Endothelial cell of umbilical vein (primary cell): Measurements from ENCODE around the gene ST6GALNAC6.

Experiments used
- CTCF ChIP-seq, 2 donors: IDR thresholded peaks; 1 replicate in 1 of 2; 2 replicates in 1 of 2; pipeline ENCODE4 v1.5.1; 2011; ENCODE audit warnings: low read length in 2 of 2, mild to moderate bottlenecking in 2 of 2, moderate library complexity in 2 of 2, control low read depth in 1 of 2, inconsistent platforms in 1 of 2, low read depth in 1 of 2; ENCODE audit not compliant: insufficient read depth in 1 of 2; ENCODE audit errors: extremely low read depth in 1 of 2
- EZH2 ChIP-seq: IDR thresholded peaks from 2 replicates; pipeline ENCODE4 v1.6.1; 2012; ENCODE audit warnings: borderline replicate concordance, low read depth, mild to moderate bottlenecking, moderate library complexity, low read length, inconsistent platforms; ENCODE audit not compliant: severe bottlenecking
- FOS ChIP-seq: IDR thresholded peaks from 2 replicates; pipeline ENCODE4 v1.6.1; 2011; ENCODE audit warnings: mild to moderate bottlenecking, low read length, moderate library complexity, borderline replicate concordance; ENCODE audit not compliant: insufficient read depth
- GATA2 ChIP-seq: IDR thresholded peaks from 2 replicates; pipeline ENCODE4 v1.7.0; 2011; ENCODE audit warnings: low read depth, mild to moderate bottlenecking, moderate library complexity, mixed read lengths, low read length; ENCODE audit not compliant: insufficient read length, insufficient read depth
- JUN ChIP-seq: IDR thresholded peaks from 2 replicates; pipeline ENCODE4 v1.6.1; 2011; ENCODE audit warnings: borderline replicate concordance, low read depth; ENCODE audit not compliant: insufficient read length, insufficient read depth
- MAX ChIP-seq: IDR thresholded peaks from 2 replicates; pipeline ENCODE4 v1.6.1; 2011; ENCODE audit not compliant: insufficient read depth, insufficient read length
- MYC ChIP-seq: IDR thresholded peaks from one replicate; pipeline ENCODE4 v1.6.1; 2011; ENCODE audit warnings: mild to moderate bottlenecking, low read depth, low read length
- POLR2A ChIP-seq: IDR thresholded peaks from 2 replicates; pipeline ENCODE4 v1.6.1; 2012; ENCODE audit warnings: low read depth, mild to moderate bottlenecking, control low read depth, low read length
- POLR2AphosphoS5 ChIP-seq: IDR thresholded peaks from 2 replicates; pipeline ENCODE4 v1.6.1; 2012; ENCODE audit warnings: low read depth, mild to moderate bottlenecking, control low read depth, low read length, moderate library complexity; ENCODE audit not compliant: insufficient read depth

- TF ChIP-seq POLR2A (no peak), CTCF (IDR thresholded peaks at IDR 0.05; ENCODE audit: extremely low read depth in 1 of 2, insufficient read depth in 1 of 2, low read depth in 1 of 2, low read length in 2 of 2) (no peak), MAX (no peak), JUN (no peak), POLR2AphosphoS5 (no peak), MYC (no peak), EZH2 (no peak), GATA2 (no peak), FOS (no peak)
These were observed 37.6 kb upstream of the ST6GALNAC6 start for GRCh38 chr9:127937056-127937387.
